Measurements from ENCODE around the gene FOS. TPM values are rescaled to one million over a fixed set of nuclear protein-coding genes. Genes with fewer than 3 reads are reported as not detected.

FOS gene
- polyA plus RNA-seq, 1 donor: 1,610 TPM

DNA sequence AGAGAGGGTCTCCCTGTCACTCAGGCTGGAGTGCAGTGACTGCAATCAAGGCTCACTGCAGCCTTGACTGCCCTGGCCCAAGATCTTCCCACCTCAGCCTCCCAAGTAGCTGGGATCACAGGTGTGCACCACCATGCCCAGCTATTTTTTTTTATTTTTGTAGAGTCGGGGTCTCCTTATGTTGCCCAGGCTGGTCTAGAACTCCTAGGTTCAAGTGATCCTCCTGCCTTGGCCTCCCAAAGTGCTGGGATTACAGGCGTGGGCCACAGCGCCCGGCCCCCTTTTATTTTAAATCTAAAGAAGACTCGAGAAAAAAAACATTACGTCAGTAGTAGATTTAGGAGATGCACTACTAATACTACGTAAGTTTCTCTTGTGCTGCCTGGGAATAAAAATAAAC lies 14.3 kb downstream of the FOS start:
- peaks cover 19% of the 10 kb centered on the region for H3K4me1 ChIP-seq (ENCODE audit: control insufficient read depth, insufficient read depth, low read length)
- no peaks in the 10 kb centered on the region for H3K27me3 ChIP-seq (ENCODE audit: control insufficient read depth, insufficient read depth, low read length)
- H3K4me3 ChIP-seq (ENCODE audit: low read length): no peak overlapping the region
- H3K9me3 ChIP-seq (ENCODE audit: control insufficient read depth, low read depth, low read length): no peaks in the 10 kb centered on the region
- DNase-seq: no peak
- no peaks in the 10 kb centered on the region for H3K36me3 ChIP-seq (ENCODE audit: control insufficient read depth, insufficient read depth, low read length)
- 93% methylated on average over 3 of the region's 7 CpGs for WGBS (ENCODE audit: insufficient coverage, low lambda C conversion rate)
- H3K27ac ChIP-seq (ENCODE audit: low read length): no peak overlapping the region

DNA sequence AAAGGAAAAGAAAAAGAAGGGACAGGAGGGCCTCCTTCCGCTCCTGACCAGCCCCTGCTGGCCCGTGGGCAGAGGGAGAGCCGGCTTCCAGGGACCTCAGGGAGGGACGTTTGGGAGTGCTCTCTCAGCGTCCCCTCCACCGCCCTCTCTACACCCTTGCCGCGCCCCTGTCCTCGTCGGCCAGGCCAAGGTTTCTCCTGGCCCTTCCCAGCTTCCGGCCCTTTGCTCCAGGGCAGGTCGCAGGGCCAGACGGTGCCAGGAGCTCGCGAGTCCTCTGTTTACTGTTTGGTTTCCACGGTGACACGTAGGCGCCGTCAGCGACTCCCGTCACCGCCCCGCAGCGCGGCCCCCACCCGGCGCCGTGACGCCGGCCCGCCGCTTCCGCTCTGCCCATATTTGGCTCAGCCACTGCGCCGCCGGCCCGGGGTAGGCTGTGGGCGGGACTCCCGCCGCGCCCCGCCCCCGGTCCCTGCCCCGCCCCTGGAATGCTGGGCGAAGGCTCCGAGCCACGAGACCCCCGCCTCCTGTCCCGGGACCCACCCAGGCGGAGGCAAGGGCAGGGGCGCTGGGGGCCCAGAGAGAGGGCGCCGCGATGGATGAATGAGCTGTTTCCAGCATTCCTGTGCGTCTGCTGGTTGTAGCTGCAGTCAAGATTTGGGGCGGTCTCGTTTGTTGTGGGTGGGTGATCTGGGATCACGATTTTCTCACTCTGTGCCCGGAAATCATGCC lies 15.5 kb downstream of the FOS start:
- Histone ChIP-seq H3K27ac (ENCODE audit: low read length) (peak overlapping the region; percentile 96), H3K27me3 (ENCODE audit: control insufficient read depth, insufficient read depth, low read length) (no peaks in the 10 kb centered on the region), H3K4me3 (ENCODE audit: low read length) (peak overlapping the region; percentile 73), H3K4me1 (ENCODE audit: control insufficient read depth, insufficient read depth, low read length) (peaks cover 25% of the 10 kb centered on the region), H3K36me3 (ENCODE audit: control insufficient read depth, insufficient read depth, low read length) (no peaks in the 10 kb centered on the region), H3K9me3 (ENCODE audit: control insufficient read depth, low read depth, low read length) (no peaks in the 10 kb centered on the region)
- WGBS (ENCODE audit: insufficient coverage, low lambda C conversion rate): no CpG with 5 or more reads among the region's 59 CpGs
- peak; percentile 99 to 100 for DNase-seq

- H3K4me1 ChIP-seq (ENCODE audit: control insufficient read depth, insufficient read depth, low read length): peaks cover 29% of the 10 kb centered on the region
- H3K27ac ChIP-seq (ENCODE audit: low read length): peak overlapping the region; percentile 96
- H3K36me3 ChIP-seq (ENCODE audit: control insufficient read depth, insufficient read depth, low read length): no peaks in the 10 kb centered on the region
- H3K27me3 ChIP-seq (ENCODE audit: control insufficient read depth, insufficient read depth, low read length): no peaks in the 10 kb centered on the region
- peak in 1 of 2 donors; percentile 75 for DNase-seq
- no CpG with 5 or more reads among the region's 9 CpGs for WGBS (ENCODE audit: insufficient coverage, low lambda C conversion rate)
- peak overlapping the region; percentile 73 for H3K4me3 ChIP-seq (ENCODE audit: low read length)
- no peaks in the 10 kb centered on the region for H3K9me3 ChIP-seq (ENCODE audit: control insufficient read depth, low read depth, low read length)
Measured at GRCh38 chr14:75294649-75295033, 16.0 kb downstream of the FOS start.

DNA sequence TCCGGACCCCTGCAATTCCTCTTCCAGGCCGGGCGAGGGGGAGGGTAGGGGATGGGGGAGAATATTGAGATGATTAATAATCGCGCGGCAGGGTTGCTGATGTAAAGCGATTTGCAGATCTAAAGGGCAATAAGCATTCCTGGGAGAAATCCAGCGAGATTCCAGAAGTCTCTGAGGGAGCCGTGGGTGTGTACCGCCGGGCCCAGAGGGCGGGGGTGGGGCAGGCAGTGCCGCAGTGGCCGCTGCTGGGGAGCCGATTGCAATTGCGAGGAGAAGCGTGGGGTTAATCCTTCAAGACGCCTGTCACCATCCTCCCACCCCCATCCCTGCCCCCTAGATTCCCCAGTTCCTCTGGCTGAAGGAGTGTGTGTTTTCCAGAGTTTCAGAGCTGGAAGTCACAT lies 16.4 kb downstream of the FOS start:
- Histone ChIP-seq H3K9me3 (ENCODE audit: control insufficient read depth, low read depth, low read length) (no peaks in the 10 kb centered on the region), H3K27me3 (ENCODE audit: control insufficient read depth, insufficient read depth, low read length) (no peaks in the 10 kb centered on the region), H3K27ac (ENCODE audit: low read length) (peak overlapping the region; percentile 96), H3K4me3 (ENCODE audit: low read length) (peak overlapping the region; percentile 73), H3K4me1 (ENCODE audit: control insufficient read depth, insufficient read depth, low read length) (peaks cover 29% of the 10 kb centered on the region), H3K36me3 (ENCODE audit: control insufficient read depth, insufficient read depth, low read length) (no peaks in the 10 kb centered on the region)
- WGBS (ENCODE audit: insufficient coverage, low lambda C conversion rate): no CpG with 5 or more reads among the region's 18 CpGs
- peak; percentile 84 to 89 for DNase-seq

GRCh38 chr14:75295491-75296345 lies 17.1 kb downstream of the FOS start:
- no peaks in the 10 kb centered on the region for H3K9me3 ChIP-seq (ENCODE audit: control insufficient read depth, low read depth, low read length)
- H3K4me1 ChIP-seq (ENCODE audit: control insufficient read depth, insufficient read depth, low read length): peaks cover 29% of the 10 kb centered on the region
- H3K4me3 ChIP-seq (ENCODE audit: low read length): peak overlapping the region; percentile 73
- WGBS (ENCODE audit: insufficient coverage, low lambda C conversion rate): no CpG with 5 or more reads among the region's 19 CpGs
- no peaks in the 10 kb centered on the region for H3K27me3 ChIP-seq (ENCODE audit: control insufficient read depth, insufficient read depth, low read length)
- H3K36me3 ChIP-seq (ENCODE audit: control insufficient read depth, insufficient read depth, low read length): no peaks in the 10 kb centered on the region
- peak overlapping the region; percentile 96 for H3K27ac ChIP-seq (ENCODE audit: low read length)
- peak; percentile 76 to 87 for DNase-seq

DNA sequence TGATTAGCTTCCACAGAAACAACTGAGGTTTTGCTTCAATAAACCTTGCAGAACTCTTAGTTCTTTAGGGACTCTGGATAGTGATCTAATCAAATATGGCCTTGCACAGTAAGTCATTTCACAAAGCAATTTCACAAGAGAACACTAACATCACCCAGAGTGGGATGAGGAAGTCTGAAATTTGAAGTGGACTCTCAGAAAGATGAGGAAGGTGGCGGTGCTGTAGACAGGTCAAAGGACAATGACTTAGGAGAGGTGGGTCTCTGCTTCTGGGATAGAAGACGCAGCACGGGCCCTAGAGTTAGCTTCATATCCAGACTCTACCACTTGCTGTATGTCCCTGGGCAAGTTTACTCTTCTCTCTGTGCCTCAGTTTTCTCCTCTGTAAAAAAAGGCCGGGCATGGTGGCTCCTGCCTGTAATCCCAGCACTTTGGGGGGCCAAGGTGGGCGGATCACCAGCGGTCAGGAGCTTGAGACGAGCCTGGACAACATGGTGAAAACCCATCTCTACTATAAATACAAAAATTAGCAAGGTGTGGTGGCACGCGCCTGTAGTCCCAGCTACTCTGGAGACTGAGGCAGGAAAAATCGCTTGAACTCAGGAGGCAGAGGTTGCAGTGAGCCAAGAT lies 18.9 kb downstream of the FOS start:
- no peak overlapping the region for H3K27ac ChIP-seq (ENCODE audit: low read length)

DNA sequence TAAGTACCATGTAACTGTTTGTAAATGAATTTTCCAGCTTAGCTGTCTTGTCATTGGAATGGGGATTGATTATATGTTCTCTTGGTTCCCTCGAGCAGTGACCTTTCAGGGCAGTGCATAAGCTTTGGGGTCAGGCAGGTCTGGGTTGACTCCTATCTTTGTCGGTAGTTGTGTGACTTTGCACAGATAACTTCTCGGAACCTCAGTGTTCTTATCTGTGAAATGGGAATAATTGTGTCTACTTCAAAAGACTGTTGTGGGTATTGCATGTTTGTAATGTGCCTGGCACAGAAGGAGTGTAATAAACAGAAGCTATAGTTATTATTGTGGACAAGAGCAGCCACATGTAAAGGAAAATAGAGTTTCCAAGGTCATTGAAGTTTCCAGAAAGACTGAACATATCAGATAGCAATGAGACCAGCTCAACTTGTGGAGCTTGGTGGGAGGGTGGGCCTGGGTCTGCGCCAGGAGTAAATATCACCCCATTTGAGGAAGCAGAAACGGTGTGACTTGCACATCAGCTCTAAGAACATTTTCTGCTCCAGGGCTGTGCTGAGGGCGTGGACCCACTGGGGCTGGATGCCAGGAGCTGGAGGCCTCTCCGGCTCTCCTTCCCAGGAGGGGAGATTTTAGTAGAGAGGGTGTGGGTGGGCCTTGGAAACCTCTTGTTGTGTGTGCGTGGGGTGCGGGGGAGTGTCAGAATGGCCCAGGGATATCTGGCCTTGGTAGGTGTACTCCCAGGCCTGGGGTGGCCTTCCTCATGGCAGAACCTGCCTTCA lies 19.7 kb downstream of the FOS start:
- peak overlapping the region; percentile 59 for H3K27ac ChIP-seq (ENCODE audit: low read length)
- peak in 1 of 2 donors; percentile 2 for DNase-seq
- no peaks in the 10 kb centered on the region for H3K36me3 ChIP-seq (ENCODE audit: control insufficient read depth, insufficient read depth, low read length)
- no peaks in the 10 kb centered on the region for H3K27me3 ChIP-seq (ENCODE audit: control insufficient read depth, insufficient read depth, low read length)
- H3K4me1 ChIP-seq (ENCODE audit: control insufficient read depth, insufficient read depth, low read length): peaks cover 39% of the 10 kb centered on the region
- no peaks in the 10 kb centered on the region for H3K9me3 ChIP-seq (ENCODE audit: control insufficient read depth, low read depth, low read length)
- no peak overlapping the region for H3K4me3 ChIP-seq (ENCODE audit: low read length)
- WGBS (ENCODE audit: insufficient coverage, low lambda C conversion rate): no CpG with 5 or more reads among the region's 9 CpGs

More for the DNA sequence above, 18.9 kb downstream of the FOS start:
- no peaks in the 10 kb centered on the region for H3K36me3 ChIP-seq (ENCODE audit: control insufficient read depth, insufficient read depth, low read length)
- 80% methylated on average over 1 of the region's 10 CpGs for WGBS (ENCODE audit: insufficient coverage, low lambda C conversion rate)
- H3K4me3 ChIP-seq (ENCODE audit: low read length): no peak overlapping the region
- H3K27me3 ChIP-seq (ENCODE audit: control insufficient read depth, insufficient read depth, low read length): no peaks in the 10 kb centered on the region
- DNase-seq: peak in 1 of 2 donors; percentile 21
- peaks cover 42% of the 10 kb centered on the region for H3K4me1 ChIP-seq (ENCODE audit: control insufficient read depth, insufficient read depth, low read length)
- no peaks in the 10 kb centered on the region for H3K9me3 ChIP-seq (ENCODE audit: control insufficient read depth, low read depth, low read length)

GRCh38 chr14:75299059-75299458 lies 20.4 kb downstream of the FOS start:
- H3K4me1 ChIP-seq (ENCODE audit: control insufficient read depth, insufficient read depth, low read length): peaks cover 36% of the 10 kb centered on the region
- H3K9me3 ChIP-seq (ENCODE audit: control insufficient read depth, low read depth, low read length): no peaks in the 10 kb centered on the region
- DNase-seq: peak in 1 of 2 donors; percentile 85
- no peaks in the 10 kb centered on the region for H3K36me3 ChIP-seq (ENCODE audit: control insufficient read depth, insufficient read depth, low read length)
- WGBS (ENCODE audit: insufficient coverage, low lambda C conversion rate): no CpG with 5 or more reads among the region's 8 CpGs
- peak overlapping the region; percentile 59 for H3K27ac ChIP-seq (ENCODE audit: low read length)
- H3K27me3 ChIP-seq (ENCODE audit: control insufficient read depth, insufficient read depth, low read length): no peaks in the 10 kb centered on the region
- H3K4me3 ChIP-seq (ENCODE audit: low read length): no peak overlapping the region

- H3K9me3 ChIP-seq (ENCODE audit: control insufficient read depth, low read depth, low read length): no peaks in the 10 kb centered on the region
- no peak for DNase-seq
- WGBS (ENCODE audit: insufficient coverage, low lambda C conversion rate): 71% methylated on average over 1 of the region's 1 CpG
- H3K27me3 ChIP-seq (ENCODE audit: control insufficient read depth, insufficient read depth, low read length): no peaks in the 10 kb centered on the region
- peak overlapping the region; percentile 59 for H3K27ac ChIP-seq (ENCODE audit: low read length)
- no peaks in the 10 kb centered on the region for H3K36me3 ChIP-seq (ENCODE audit: control insufficient read depth, insufficient read depth, low read length)
- no peak overlapping the region for H3K4me3 ChIP-seq (ENCODE audit: low read length)
- peaks cover 35% of the 10 kb centered on the region for H3K4me1 ChIP-seq (ENCODE audit: control insufficient read depth, insufficient read depth, low read length)
Measured at GRCh38 chr14:75299576-75299975, 20.9 kb downstream of the FOS start.
